T-helper 1 cell treated with Interleukin-12 subunit alpha and Interleukin-12 subunit beta and Interleukin-4 antibody, amounts not matched to agents 30 ng/mL and 1 ng/mL, for 36 hours (primary cell): ENCODE measurements around the gene ZFR. TPM values are rescaled to one million over a fixed set of nuclear protein-coding genes. Genes with fewer than 3 reads are reported as not detected.

Source experiments
- intact Hi-C: fragments of 100-400 bp; cut with micrococcal nuclease; formaldehyde crosslinking; loops from one replicate; pipeline ENCODE4 v1.15.1; 2024
- total RNA-seq: library from RNA; stranded (reverse); gene quantifications from 2 replicates; pipeline ENCODE4 v1.2.3, GENCODE V29; 2022

The ZFR gene
- 56.5 and 59.1 TPM in 2 replicates for total RNA-seq

DNA sequence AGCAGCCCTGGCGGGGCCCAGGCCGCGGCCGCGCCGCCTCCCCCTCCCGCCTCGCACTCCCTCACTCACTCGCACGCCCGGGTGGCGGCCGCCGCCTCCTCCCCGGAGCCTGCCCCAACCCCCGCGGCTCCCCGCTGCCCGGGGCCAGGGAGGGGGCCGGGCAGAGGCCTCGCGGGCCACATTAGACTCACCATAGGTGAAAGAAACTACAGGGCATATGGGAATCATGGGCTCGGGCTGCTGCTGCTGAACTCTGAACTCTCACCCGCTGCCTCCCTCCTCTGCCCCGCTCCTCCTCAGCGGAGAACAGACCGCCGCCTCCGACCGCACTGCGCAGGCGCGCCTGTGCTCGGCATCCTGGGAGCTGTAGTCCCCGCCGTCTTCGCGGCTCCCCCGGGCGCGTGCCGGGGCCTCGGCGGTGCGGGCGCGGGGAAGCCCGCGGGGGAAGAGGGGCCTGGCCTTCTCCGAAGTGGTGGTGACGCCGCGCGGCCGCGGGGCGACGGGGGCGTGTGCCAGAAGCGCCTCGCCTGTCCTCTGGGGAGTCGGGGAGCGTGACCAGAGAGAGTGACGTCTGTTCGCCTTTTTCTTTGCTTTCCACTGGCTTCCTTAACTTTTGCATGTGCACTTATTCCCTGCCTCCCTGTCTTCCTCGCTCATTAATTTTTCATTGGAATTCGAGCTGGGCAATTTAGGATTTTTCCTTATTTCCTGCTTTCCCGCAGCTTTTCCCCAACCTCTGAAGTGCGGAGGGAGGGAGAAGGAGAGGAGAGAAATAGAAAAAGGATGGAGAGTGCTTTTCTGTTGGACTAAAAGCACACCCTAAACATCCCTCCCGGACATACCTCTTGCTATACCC is at the start of gene ZFR:
Gene ZFR (minus strand): TSS at position 310 of the 856 bp plus-strand sequence. CDS start 82 bp downstream, at position 228.
- intact Hi-C loops: loop anchor here (1.0 to 5.0 kb wide), 10 partner anchors 45 to 912 kb away; partner anchors contain the start of genes C5orf22, DROSHA and GOLPH3

DNA sequence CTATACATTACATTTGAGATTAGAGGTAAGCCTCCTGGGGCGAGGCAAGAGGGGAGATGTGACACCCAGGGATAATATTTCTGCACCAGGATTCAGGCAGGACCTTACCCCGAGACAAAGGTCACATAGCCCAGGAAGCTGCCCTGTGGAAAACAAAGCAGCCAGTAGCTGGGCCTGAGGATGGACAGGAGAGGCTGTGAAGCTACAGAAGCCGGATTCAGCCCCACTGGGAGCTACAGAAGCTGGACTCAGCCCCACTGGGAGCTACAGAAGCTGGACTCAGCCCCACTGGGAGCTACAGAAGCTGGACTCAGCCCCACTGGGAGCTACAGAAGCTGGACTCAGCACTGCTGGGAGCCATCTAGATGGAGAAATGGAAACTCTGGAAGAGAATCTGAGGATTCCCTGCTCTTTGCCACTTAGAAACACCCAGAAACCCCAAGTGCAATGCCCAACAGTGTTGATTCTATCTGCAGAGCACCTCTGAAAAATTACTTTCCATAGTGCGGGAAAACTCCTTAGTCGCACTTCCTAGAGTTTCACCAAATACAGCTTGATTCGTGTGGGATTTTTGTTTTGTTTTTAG is 46.5 kb upstream of the ZFR start:
- intact Hi-C loops: no loop called here

DNA sequence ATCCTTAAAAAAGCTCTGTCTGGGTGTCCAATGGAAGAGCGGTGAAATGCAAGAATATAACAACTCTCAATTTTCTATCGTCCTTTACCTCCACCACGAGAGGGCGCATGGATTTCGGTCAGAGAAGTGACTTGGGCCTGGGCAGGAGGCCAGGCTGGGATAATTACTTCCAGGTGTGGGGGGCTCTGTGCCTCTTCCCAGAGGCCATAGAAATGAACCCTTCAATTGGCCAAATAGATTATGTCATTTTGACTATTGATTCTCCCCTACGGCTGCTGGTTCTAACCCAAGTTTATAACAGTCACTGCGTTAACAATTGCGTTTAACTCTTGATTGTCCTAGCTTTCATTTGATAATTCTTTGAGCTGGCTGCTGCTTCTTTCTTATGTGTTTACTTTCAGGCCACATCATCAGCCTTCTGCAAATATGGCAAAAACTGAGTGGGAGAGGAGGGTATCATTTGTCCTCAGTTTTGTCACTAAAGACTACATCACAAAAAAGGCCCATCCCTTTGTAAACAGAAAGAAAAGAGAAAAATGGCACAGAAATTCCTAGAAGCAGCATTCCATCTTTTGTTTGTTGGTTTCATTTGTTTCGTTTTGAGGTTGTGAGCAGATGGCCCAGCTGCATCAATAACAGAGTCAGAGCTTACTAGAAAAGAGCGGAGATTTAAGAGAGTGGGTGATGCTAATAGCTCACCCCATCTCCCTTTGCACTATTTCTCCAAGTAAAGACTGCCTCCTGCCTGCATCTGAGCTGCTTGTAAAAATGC is 45.4 kb upstream of the ZFR start:
- intact Hi-C loops: loop anchor here (1.0 kb wide), 5 partner anchors 42 to 123 kb away; partner anchors contain the start of gene ZFR

DNA sequence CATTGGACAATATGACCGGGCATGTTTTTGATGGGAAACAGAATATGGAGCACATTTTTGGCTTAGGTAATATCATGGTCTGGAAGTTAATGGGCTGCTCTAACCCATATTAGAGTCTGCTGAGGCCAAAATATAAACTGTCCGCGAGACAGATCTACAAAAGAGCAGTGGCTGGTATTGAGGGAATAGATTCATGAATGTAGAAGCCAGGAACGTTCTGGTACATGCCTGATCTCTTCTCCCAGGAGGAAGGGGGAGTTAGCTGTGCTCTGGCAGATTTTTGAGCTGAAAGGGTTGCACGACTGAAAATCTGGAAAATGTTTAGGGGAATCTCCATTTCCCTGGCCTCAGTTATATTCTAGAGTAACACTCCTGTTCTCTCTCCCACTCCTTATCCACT is 42.9 kb upstream of the ZFR start:
- intact Hi-C loops: loop anchor here (1.0 kb wide), 1 partner anchor 175 kb away; the partner anchor contains the start of gene MTMR12

DNA sequence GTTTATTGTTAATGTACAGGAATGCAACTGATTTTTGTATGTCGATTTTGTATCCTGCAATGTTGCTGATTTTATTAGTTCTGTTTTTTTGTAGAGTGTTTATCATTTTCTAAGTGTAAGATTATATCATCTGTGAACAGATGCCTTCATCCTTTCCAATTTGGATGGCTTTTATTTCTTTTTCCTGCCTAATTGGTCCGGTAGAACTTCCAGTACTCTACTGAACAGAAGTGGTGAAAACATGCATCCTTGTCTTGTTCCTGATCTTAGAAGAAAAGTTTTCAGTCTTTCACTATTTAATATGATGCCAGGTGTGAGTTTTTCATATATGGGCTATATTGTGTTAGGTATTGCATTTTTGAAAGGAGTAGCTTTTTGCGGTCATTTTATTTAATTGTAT is 42.5 kb upstream of the ZFR start:
- intact Hi-C loops: loop anchor here (1.0 kb wide), 1 partner anchor 175 kb away; the partner anchor contains the start of gene MTMR12

DNA sequence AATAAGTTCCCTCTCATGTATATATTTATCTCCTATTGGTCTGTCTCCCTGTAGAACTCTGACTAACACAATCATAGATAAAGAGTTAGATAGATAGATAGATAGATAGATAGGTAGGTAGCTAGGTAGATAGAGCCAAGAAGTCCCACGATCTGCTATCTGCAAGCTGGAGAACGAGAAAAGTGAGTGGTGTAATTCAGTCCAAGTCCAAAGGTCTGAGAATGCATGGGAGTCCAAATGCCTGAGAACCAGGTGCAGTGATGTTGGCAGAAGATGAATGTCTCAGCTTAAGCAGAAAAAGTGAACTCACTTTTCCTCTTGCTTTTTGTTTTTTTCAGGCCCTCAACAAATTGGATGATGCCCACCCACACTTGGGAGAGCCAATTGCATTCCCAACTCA is 37.7 kb upstream of the ZFR start:
- intact Hi-C loops: no loop called here

DNA sequence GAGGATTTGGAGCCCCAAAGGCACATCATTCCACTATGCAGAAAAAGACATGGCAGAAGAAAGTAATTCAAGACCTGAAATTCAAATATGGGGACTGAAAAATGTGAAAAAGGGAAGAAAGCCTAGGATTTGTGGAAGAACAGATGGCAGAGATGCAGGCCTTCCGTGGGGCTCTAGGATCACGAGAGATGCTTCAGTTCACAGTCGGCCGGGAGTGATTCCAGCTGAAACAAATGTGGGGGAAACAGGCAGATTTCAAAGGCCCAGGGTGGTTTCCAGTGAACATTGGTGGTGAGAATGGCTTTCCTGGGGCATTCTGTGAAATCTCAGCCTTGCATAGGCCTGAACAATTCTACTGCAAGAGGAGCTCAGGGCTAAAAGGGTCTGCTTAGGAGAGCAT is 34.6 kb upstream of the ZFR start:
- intact Hi-C loops: no loop called here

DNA sequence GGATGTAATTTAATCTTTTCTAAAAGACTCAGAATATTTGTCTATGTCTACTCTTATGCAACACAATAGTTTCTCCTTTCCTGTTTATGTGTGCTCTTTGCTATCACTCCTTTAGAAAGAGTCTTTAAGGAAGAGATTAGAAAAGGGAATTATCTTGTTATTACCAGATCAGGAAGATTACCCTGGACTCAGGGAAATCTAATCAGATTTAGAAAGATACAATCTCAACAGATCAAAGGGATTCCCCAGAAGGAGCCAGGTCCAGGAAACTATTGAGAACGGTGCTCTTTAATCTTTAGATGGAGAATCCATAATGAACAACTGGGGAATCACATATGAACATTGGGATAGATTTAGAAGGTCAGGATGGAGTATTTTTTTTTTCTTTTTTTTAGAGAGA is 32.4 kb upstream of the ZFR start:
- intact Hi-C loops: no loop called here

DNA sequence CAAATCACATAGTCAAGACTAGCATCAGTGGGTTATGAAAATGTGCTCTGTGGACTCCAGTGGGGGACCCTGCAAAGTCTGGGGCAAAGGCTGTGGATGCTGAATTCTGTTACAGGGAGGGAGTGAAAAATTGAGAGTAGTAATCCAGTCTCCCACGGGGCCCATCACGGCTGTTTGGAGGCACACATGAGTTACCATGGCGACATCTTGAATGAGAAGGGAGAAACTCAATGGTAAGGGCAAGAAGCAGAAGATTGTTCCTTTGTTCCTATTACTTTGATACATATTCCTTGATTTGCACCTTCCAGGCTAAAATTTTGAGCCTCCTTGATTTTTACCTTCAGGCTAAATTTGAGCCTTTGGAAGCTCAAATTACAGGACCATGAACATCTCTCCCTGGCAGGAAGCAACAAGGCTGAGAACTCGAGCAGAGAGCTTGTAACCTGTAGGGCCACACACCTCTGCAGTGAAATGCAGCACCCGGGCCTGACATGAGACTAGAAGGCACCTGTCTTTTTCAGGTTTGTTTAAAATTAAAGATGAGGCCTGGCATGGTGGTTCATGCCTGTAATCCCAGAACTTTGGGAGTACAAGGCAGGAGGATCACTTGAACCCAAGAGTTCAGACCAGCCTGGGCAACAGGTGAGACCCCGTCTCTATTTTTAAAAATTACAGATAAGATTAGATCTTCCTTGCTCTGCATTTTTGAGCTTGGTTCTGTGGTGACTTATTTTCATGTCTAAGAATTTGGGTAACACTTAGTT is 31.0 kb upstream of the ZFR start:
- intact Hi-C loops: no loop called here

DNA sequence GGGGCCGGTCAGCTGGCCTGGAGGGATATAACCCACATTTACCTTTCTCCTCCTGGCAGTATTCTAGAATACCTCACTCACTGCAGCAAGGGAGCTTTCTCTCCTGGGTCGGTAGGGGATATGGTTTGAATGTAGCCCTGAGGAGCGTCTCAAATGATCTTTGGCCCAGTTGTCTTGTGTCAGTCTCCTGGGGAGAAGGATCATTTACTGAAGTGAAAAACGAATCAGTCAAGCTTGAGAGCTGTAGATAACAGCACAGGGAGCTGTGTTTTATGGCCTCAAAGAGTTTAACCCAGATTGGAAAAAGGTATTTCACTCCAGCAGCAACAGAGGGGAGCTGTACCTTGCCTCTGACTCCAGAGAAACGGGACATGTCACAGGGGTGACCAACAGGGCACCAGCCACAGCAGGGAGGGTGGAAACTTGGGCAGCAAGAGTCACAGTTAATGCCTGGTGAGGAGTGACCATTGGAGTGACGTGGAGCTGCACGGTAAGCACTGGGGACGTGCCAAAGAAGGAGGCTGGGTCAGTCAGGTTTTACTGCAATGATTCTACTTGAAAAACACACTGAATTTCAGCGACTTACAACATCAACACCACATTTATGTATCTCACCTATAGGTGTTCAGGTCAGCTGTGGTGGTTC is 29.8 kb upstream of the ZFR start:
- intact Hi-C loops: no loop called here

DNA sequence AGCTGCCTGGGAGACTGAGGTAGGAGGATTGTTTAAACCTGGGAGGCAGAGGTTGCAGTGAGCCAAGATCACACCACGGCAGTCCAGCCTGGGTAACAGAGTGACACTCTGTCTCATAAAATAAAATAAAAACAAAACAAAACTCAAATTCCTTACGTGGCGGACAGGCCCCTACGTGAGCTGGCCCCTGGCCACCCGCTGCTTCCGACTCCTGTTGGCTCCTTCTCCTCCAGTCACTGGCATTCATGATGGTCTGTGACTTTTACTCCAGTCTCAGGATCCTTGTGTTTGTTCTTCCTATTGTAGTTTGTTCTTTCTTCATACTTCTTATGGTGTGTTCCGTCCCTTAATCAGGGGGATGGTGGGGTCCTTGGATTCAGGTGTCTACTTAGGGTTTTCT is 28.5 kb upstream of the ZFR start:
- intact Hi-C loops: no loop called here

DNA sequence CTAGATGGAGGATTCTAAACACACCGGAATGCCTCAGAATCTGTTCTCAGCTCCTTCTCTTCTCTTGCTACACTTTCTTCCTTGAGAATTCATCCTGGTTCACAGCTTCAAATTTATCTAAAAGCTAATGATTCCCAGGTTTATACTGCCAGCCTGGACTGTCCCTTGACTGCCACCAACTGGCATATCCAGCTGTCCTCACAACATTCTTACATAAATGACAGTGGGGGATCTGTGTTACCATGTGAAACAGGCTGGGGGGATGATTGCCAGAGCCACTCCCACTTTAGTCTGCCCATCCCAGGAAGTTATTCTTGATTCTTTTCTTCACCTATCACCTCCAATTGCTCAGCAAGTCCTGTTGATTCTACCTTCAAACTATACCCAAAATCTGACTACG is 27.2 kb upstream of the ZFR start:
- intact Hi-C loops: no loop called here

DNA sequence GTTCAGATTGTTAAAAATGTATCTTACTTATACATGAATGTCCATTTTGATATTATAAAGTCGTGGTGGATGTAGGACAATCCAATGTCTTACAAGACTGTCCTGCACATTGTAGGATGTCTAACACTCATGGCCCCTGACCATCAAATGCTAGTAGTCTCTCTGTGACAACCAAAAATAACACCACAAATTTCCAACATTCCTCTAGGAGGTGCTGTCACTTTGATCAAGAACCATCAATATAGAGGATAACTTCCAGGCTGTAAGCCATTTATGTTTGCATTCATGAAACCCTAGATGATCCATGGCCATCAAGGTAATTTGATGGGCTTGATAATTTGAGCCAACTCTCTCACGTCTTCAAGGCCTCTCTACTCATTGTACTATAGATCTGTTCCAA is 20.5 kb upstream of the ZFR start:
- intact Hi-C loops: no loop called here

DNA sequence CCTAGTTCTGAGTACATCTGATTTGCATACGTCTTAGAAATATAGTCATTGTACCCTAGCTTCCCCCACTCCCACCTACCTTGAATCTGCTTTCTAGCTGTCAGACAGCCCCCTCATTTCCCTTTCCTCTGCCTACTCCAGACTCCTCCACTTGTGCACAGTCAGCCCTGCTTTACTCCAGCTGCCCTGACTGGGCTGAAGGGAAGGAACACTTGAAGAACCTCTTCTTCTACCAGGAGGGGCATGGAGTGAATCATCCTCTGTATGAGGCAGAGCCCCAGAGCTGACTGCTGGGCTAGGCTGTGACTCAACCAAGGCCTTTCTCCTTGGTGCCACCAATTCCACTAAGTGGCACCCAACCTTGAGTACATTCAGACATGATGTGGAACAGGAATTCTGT is 18.1 kb upstream of the ZFR start:
- intact Hi-C loops: no loop called here

DNA sequence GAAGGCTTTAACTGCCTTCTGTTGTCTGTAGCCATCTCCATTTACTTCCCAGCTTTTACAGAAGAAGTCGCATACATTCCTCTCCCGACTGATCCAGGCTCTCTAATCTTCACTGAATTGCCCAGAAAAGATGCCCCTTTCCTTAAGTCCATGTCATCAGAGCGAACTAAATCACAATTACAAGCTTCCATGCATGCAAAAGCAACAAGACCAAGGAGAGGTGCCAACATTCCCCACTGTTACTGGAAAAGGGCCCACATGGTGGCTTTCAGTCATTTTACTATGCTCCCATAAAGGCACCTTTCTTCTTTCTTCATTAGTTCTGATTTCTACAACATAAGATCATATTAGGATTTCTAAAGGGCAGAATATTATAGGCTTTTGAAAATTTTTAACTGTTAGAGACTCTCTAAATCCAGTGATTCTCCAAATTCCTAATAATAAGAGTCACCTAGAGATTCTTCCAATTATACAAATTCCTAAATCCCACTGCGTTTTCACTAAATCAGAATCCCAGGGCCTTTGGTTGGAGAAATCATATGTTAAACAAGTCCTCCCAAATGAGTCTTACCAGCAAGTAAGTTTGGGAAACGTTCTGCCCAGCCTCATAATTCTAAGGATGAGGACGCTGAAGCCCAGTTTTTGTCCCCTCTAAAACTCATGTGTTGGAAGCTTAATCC is 17.0 kb upstream of the ZFR start:
- intact Hi-C loops: no loop called here

DNA sequence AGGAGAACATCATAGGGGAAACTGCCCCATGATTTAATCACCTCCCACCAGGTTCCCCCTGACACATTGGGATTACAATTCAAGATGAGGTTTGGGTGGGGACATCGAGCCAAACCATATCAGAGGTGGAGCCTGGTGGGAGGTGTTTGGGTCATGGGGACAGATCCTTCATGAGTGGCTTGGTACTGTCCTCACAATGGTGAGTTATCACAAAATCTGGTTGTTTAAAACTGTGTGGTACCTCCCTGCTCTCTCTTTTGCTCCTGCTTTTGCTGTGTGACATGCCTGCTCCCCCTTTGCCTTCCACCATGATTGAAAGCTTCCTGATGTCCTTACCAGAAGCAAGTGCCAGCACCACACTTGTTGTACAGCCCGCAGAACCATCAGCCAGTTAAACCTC is 16.2 kb upstream of the ZFR start:
- intact Hi-C loops: no loop called here

DNA sequence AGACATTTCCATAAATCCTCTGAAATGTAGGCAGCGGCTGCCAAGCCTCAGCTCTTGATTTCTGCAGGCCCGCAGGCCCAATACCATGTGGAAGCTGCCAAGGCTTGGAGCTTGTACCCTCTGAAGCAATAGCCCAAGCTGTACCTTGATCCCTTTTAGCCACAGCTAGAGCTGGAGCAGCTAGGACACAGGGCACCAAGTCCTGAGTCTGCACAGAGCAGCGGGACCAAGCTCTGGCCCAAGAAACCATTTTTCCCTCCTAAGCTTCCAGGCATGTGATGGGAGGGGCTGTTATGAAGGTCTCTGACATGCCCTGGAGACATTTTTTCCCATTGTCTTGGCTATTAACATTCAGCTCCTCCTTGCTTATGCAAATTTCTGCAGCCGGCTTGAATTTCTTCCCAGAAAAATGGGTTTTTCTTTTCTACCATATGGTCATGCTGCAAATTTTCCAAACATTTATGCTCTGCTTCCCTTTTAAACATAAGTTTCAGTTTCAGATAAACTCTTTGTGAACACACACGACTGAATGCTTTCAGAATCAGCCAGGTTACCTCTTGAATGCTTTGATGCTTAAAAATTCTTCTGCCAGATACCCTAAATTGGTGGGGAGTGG is 14.4 kb upstream of the ZFR start:
- intact Hi-C loops: no loop called here

DNA sequence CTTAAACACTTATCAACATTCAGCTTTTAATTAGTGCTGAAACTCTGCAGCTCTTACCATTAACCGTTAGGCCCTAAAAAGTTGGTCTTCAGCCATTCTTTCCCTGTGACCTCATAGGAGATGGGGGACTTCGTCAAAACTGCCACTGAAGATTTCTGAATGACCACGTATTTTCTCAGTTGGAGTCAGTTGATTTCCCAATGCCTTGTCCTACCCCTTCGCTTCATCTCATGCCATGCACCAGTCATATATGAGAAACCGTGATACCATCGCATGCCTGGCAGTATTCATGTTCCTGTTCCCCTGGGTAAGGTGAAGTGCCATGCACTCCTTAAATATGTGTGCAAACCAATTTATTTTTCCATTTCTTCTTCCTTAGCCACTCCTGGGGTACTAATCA is 10.8 kb upstream of the ZFR start:
- intact Hi-C loops: no loop called here

DNA sequence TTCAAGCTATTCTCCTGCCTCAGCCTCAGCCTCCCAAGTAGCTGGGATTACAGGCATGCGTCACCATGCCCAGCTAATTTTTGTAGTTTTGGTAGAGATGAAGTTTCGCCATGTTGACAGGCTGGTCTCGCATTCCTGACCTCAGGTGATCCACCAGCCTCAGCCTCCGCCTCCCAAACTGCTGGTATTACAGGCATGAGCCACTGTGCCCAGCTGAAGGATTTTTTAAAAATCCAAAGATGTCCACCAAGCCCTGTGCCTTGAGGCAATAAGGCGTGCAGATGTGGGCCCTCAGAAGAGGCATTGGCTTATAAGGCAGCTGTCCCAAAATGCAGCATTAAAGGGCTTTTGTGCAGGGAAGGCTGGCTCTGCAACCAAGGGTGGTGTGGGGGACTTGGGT is 10.3 kb upstream of the ZFR start:
- intact Hi-C loops: no loop called here

DNA sequence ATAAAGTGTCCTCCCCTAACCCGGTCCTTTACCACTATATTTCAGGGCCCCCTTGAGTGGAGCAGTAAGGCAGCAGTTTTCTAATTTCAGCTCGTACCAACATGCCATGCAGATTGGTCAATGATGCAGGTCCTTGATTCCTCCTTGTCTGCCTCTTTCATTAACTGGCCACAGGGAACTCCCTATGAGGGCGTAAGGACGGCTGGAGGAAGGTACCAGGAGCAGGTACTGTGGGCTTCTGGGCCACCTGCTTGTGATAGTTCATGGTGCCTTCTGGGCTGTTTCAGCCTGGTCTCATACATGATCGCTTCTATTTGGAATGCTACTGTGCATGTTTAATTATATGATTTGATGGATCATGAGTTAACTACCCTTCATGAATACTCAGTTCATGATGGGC is 9.4 kb upstream of the ZFR start:
- intact Hi-C loops: no loop called here
